PC-9 (cell line): Measurements from ENCODE around the gene HARBI1. TPM values are rescaled to one million over a fixed set of nuclear protein-coding genes. Genes with fewer than 3 reads are reported as not detected.

Experiments
- BruUV-seq: library from RNA; stranded (reverse); fragments of 400-500 nt; replicated peaks from 2 replicates; lab custom pipeline; 2021; lab: Mats Ljungman, UMichigan
- CTCF ChIA-PET: fragments of 300-600 bp; sonication (Branson Sonifier 250); formaldehyde crosslinking; loops from one replicate; lab custom pipeline; 2022; ENCODE audit warnings: antibody characterized with exemption; lab: Charles Lee
- POLR2A ChIA-PET: fragments of 300-600 bp; sonication (Branson Sonifier 250); formaldehyde crosslinking; loops from one replicate; lab custom pipeline; 2022; ENCODE audit warnings: antibody characterized with exemption; ENCODE audit not compliant: unreplicated experiment; lab: Charles Lee
- DNase-seq, 2 experiments: peaks; one replicate each; pipeline versions ENCODE4 v3.0.0 to v3.0.0-alpha.2; 2015 to 2022; ENCODE audit warnings: mixed read lengths in 1 of 2
- H2AFZ ChIP-seq: fragments of 200-600 bp; sonication (generic); 2 replicates; pipeline ENCODE4 v1.8.1; 2017; ENCODE audit warnings: antibody characterized with exemption
- H3F3A ChIP-seq: fragments of 200-600 bp; sonication (generic); 2 replicates; pipeline ENCODE4 v1.8.1; 2017; ENCODE audit warnings: antibody characterized with exemption, mild to moderate bottlenecking, low read depth; ENCODE audit not compliant: insufficient read depth
- H3K27ac ChIP-seq: fragments of 200-600 bp; sonication (generic); 2 replicates; pipeline ENCODE4 v1.6.1; 2016; ENCODE audit warnings: mixed run types
- H3K27me3 ChIP-seq: fragments of 200-600 bp; sonication (generic); 2 replicates; pipeline ENCODE4 v1.6.1; 2016; ENCODE audit warnings: low read depth, mixed run types; ENCODE audit not compliant: insufficient read depth
- H3K36me3 ChIP-seq: fragments of 200-600 bp; sonication (generic); 2 replicates; pipeline ENCODE4 v1.6.1; 2016; ENCODE audit warnings: low read depth, mixed run types
- H3K4me1 ChIP-seq: fragments of 200-600 bp; sonication (generic); replicated peaks from 2 replicates; pipeline ENCODE4 v1.6.1; 2016; ENCODE audit warnings: mixed run types; ENCODE audit not compliant: insufficient read depth
- H3K4me2 ChIP-seq: fragments of 200-600 bp; sonication (generic); 2 replicates; pipeline ENCODE4 v1.6.1; 2017; ENCODE audit warnings: mixed run types
- H3K4me3 ChIP-seq: fragments of 200-600 bp; sonication (generic); 2 replicates; pipeline ENCODE4 v1.6.1; 2016; ENCODE audit warnings: mixed run types
- H3K79me2 ChIP-seq: fragments of 200-600 bp; sonication (generic); 2 replicates; pipeline ENCODE4 v1.6.1; 2017; ENCODE audit warnings: low read depth, mixed run types
- H3K9me2 ChIP-seq: fragments of 200-600 bp; sonication (generic); 2 replicates; pipeline ENCODE4 v1.8.1; 2017; ENCODE audit warnings: mild to moderate bottlenecking; ENCODE audit not compliant: insufficient read depth
- H3K9me3 ChIP-seq: fragments of 200-600 bp; sonication (generic); 2 replicates; pipeline ENCODE4 v1.8.1; 2016; ENCODE audit warnings: low read depth; ENCODE audit not compliant: insufficient read depth
- H4K20me1 ChIP-seq: fragments of 200-600 bp; sonication (generic); 2 replicates; pipeline ENCODE4 v1.8.1; 2017; ENCODE audit not compliant: insufficient read depth
- CTCF ChIP-seq: fragments of 200-600 bp; sonication (generic); conservative IDR thresholded peaks from 2 replicates; pipeline ENCODE4 v1.6.1; 2017; ENCODE audit warnings: mixed run types, antibody characterized with exemption, mild to moderate bottlenecking, moderate library complexity
- EZH2 ChIP-seq: fragments of 200-600 bp; sonication (generic); IDR thresholded peaks from 2 replicates; pipeline ENCODE4 v1.8.0; 2017; ENCODE audit warnings: antibody characterized with exemption, low read depth
- intact Hi-C: fragments of 100-400 bp; cut with micrococcal nuclease; formaldehyde crosslinking; loops from one replicate; pipeline ENCODE4 v1.10.0; 2022; ENCODE audit not compliant: unreplicated experiment
- total RNA-seq: library from RNA; stranded (reverse); gene quantifications from 2 replicates; pipeline ENCODE4 v1.2.3, GENCODE V29; 2021

HARBI1 gene
- total RNA-seq, 1 experiment from 2014 or later = 8.0 TPM

- H3K9me3 ChIP-seq = no peaks in the 10 kb centered on the region
- no peaks in the 10 kb centered on the region for H3K4me1 ChIP-seq
- DNase-seq = no peak
- no peak overlapping the region for H3K4me2 ChIP-seq
- H3K27me3 ChIP-seq = no peaks in the 10 kb centered on the region
- H3F3A ChIP-seq = peaks cover 6% of the 10 kb centered on the region; the same call in 1 of the 2 replicates
- no peaks in the 10 kb centered on the region for H3K9me2 ChIP-seq
- BruUV-seq = no TSS peak
- H3K4me3 ChIP-seq = no peak overlapping the region
- ChIA-PET POLR2A (interaction anchor here (0.7 kb wide), 1 partner anchor 16 kb away, joined by 3 read pairs; no protein-coding TSS in a partner anchor), CTCF (no interaction called here)
- intact Hi-C loops = no loop called here
- no peak overlapping the region for H3K27ac ChIP-seq
- peaks cover 38% of the 10 kb centered on the region for H3K36me3 ChIP-seq
- H4K20me1 ChIP-seq = no peaks in the 10 kb centered on the region
- TF ChIP-seq EZH2 = no peak
- TF ChIP-seq CTCF = no peak
- H2AFZ ChIP-seq = no peak overlapping the region
- H3K79me2 ChIP-seq = no peaks in the 10 kb centered on the region
Observed at GRCh38 chr11:46658259-46658658, 41.2 kb upstream of the HARBI1 start.

GRCh38 chr11:46657186-46657585, 40.2 kb upstream of the HARBI1 start:
- intact Hi-C loops = no loop called here
- Histone ChIP-seq H3K27ac (no peak overlapping the region), H3K9me2 (no peaks in the 10 kb centered on the region), H3K36me3 (peaks cover 42% of the 10 kb centered on the region), H3K9me3 (no peaks in the 10 kb centered on the region), H2AFZ (no peak overlapping the region), H3K27me3 (no peaks in the 10 kb centered on the region), H3K4me1 (no peaks in the 10 kb centered on the region), H4K20me1 (no peaks in the 10 kb centered on the region; the same call in 1 of the 2 replicates), H3F3A (peaks cover 6% of the 10 kb centered on the region; the same call in 1 of the 2 replicates), H3K4me2 (no peak overlapping the region), H3K4me3 (no peak overlapping the region), H3K79me2 (no peaks in the 10 kb centered on the region)
- ChIA-PET CTCF (no interaction called here), POLR2A (interaction anchor here (0.6 to 0.7 kb wide), 2 partner anchors 109 to 149 kb away, joined by 3 read pairs; no protein-coding TSS in a partner anchor)
- no peak for DNase-seq
- no peak for TF ChIP-seq EZH2
- TF ChIP-seq CTCF = no peak
- BruUV-seq = no TSS peak

- H3K4me1 ChIP-seq = no peaks in the 10 kb centered on the region
- H3K9me2 ChIP-seq = no peaks in the 10 kb centered on the region
- DNase-seq = no peak
- H2AFZ ChIP-seq = no peak overlapping the region
- ChIA-PET POLR2A (no interaction called here), CTCF (no interaction called here)
- peaks cover 48% of the 10 kb centered on the region for H3K36me3 ChIP-seq
- H3K4me2 ChIP-seq = no peak overlapping the region
- H3F3A ChIP-seq = peaks cover 6% of the 10 kb centered on the region; the same call in 1 of the 2 replicates
- H3K27ac ChIP-seq = no peak overlapping the region
- H3K27me3 ChIP-seq = no peaks in the 10 kb centered on the region
- no peak overlapping the region for H3K4me3 ChIP-seq
- intact Hi-C loops = no loop called here
- no peaks in the 10 kb centered on the region for H3K79me2 ChIP-seq
- no TSS peak for BruUV-seq
- no peaks in the 10 kb centered on the region for H3K9me3 ChIP-seq
- TF ChIP-seq EZH2 (no peak), CTCF (no peak)
- no peaks in the 10 kb centered on the region; the same call in 1 of the 2 replicates for H4K20me1 ChIP-seq
Observed at GRCh38 chr11:46655631-46656030, 38.6 kb upstream of the HARBI1 start.
